NCI-H526 treated with DMSO at 0.1 percent for 48 hours (cell line): ENCODE data around the gene PRAME.

Experiments used
- DNase-seq: peaks from one replicate; lab custom pipeline; 2025; lab: John Stamatoyannopoulos, UW

PRAME gene

GRCh38 chr22:22579869-22580604 is 21.0 kb upstream of the PRAME start:
- DNase-seq, result no peak

GRCh38 chr22:22578702-22579424 is 19.8 kb upstream of the PRAME start:
- DNase-seq, result no peak

- DNase-seq, result no peak
Measured at GRCh38 chr22:22576989-22577427, 17.9 kb upstream of the PRAME start.

GRCh38 chr22:22576244-22576988 is 17.4 kb upstream of the PRAME start:
- peak; percentile 11 for DNase-seq

GRCh38 chr22:22574361-22574760 is 15.3 kb upstream of the PRAME start:
- DNase-seq, result no peak

GRCh38 chr22:22573047-22573889 is 14.2 kb upstream of the PRAME start:
- no peak for DNase-seq

GRCh38 chr22:22571862-22572261 is 12.8 kb upstream of the PRAME start:
- no peak for DNase-seq

- no peak for DNase-seq
Measured at GRCh38 chr22:22571429-22571828, 12.4 kb upstream of the PRAME start.

GRCh38 chr22:22569218-22569617 is 10.2 kb upstream of the PRAME start:
- DNase-seq, result no peak

GRCh38 chr22:22565981-22566380 is 6.9 kb upstream of the PRAME start:
- DNase-seq, result no peak

GRCh38 chr22:22558071-22558971 is 744 bp downstream of the PRAME start:
- no peak for DNase-seq

GRCh38 chr22:22556995-22557925 is 1.8 kb downstream of the PRAME start:
- peak; percentile 10 for DNase-seq

GRCh38 chr22:22556578-22556977 is 2.5 kb downstream of the PRAME start:
- DNase-seq, result no peak

GRCh38 chr22:22555596-22555995 is 3.5 kb downstream of the PRAME start:
- DNase-seq, result no peak

- DNase-seq, result no peak
Measured at GRCh38 chr22:22554587-22555284, 4.3 kb downstream of the PRAME start.

GRCh38 chr22:22553735-22554586 is 5.1 kb downstream of the PRAME start:
- no peak for DNase-seq

- no peak for DNase-seq
Measured at GRCh38 chr22:22553141-22553540, 5.9 kb downstream of the PRAME start.

GRCh38 chr22:22552630-22553029 is 6.4 kb downstream of the PRAME start:
- no peak for DNase-seq
